NOMO-1 treated with DMSO at 0.1 percent for 48 hours (cell line): Measurements from ENCODE around the gene KCNA3.

ENCODE experiments used
- DNase-seq: peaks from one replicate; lab custom pipeline; 2025; ENCODE audit not compliant: unreplicated experiment; lab: John Stamatoyannopoulos, UW

Gene KCNA3

DNA sequence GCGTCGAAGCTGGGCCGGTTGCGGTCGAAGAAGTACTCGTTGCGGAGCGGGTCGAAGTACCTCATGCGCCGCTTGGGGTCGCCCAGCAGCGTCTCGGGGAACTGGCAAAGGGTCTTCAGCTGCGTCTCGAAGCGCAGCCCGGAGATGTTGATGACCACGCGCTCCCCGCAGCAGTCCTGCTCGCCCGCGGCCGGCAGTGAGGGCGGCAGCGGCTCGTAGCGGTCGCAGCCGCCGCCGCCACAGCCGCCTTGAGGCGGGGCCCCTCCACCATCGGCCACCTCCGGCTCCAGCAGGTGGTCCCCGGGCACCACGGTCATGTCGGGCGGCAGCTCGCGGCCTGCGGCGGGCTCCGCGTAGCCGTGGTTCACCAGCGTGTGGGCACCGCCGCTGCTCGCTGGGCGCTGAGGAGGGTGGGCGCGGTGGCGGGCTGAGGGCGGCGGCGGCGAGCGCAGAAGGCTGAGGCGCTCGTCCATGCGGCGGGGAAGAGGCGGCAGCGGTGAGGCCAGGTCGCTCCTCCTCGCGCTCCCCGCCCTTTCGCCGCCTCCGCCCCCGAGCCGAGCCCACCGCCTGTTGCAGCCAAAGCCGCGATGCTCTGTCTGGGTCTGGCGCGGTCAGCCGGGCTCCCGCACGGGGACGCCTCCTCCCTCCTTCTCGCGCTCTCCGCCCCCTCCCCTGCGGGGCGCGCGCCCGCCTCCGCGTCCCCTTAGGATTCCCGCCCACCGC lies at the start of gene KCNA3:
Gene KCNA3, minus strand, starts transcription at position 604 of the 723 bp plus-strand sequence. Its CDS starts 131 bp downstream, at position 473.
- DNase-seq = peak; percentile 55

DNA sequence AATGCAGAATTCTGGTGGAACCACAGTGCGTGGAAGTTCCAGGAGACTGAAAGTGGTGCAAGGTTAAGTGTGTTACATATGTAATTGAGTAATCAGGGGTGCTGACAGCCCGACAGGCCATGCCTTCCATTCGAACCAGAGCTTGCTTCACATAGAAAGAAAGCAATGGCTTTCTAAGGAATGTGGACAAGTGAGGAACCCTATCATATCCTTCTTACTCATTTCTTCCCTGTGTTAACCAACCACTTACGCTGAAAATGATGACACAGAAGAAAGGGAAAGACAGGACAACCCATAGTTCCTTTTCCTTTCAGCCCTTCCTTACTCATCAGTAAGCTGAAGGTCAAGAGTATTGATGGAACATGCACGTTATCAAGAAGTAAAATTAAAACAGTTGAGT lies 48.1 kb upstream of the KCNA3 start:
- DNase-seq = no peak

DNA sequence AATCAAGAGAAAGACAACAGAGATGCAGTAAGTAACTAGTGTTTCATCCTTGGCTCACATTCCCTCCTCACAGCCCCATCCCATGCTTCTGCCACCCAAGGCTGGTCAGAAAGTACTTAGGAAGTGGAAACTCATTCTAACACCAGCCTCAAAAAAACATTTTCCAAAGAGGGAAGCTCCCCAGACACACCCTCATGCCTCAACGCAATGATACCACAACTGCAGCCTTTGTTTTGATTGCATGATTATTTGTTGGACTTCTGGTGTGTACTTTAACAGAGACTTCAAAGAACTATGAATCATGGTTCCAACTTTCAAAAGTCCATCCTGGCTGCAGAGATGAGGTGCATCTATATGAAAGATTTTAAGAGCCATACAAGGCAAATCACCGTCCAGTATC lies 45.2 kb upstream of the KCNA3 start:
- no peak for DNase-seq

DNA sequence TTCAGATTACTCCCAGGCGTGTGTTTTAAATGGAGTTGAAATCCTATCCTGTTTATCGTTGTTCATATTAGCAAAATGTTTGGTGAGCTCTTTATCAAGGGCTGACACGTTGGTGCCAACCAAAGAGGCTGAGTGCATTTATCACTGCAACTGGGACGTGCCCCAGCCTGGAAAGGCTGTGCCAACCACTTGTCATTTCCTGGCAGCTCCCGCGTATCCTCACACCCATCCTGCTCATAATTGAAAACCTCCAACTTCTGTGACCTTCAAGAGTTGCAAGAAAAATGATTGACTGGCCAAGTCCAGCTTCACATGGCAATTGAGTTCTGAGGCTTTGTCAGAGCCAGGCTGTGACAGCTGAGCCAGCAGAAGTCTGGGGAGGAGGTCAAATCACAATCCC lies 43.7 kb upstream of the KCNA3 start:
- no peak for DNase-seq

DNA sequence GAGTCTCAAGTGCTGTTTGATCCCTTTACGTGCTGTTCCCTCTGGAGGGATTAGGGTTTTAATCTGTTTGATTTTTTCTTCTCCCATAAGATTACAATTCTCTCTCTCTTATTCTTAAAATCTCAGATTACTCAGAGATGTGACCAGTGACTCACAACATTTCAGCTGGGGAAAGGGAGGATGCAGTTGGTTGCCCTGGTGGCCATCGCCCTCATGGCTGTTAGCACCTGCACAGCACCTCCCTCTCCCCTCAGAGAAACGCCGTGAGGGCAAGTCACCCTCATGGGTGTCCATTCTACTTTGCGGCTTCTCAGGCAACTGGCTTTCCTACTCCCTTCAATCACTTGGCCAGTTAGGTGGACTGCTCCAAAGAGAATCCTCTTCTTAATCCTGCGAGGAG lies 42.4 kb upstream of the KCNA3 start:
- no peak for DNase-seq

DNA sequence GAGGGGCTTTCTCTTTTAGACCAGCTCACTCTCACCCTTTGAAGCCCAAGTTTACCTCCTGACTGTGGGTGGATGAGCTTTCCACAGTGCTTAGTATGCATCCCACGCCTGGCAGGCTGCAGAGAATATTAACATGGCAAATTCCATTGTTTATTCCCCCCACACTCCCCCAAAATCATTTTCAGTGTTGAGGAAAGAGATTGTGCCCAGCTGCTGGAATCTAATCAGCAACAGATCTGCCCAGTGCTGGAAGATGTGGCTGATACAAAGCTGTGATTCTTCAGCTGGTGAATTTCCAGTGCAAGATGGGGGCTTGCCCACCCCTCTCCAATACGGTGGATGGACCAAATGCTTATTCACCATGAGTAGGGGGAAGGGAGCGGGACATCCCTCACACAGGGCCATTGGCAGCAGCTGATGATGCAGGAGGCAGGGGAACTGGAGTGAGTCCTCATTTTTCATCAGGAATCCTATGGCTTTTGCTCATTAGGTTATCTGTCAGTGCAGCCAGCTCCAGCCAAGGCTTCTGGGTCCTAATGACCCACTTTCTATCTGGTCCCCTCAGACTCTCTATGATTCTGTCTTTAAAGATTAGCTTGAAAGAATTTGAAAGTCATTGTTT lies 39.7 kb upstream of the KCNA3 start:
- DNase-seq = no peak

DNA sequence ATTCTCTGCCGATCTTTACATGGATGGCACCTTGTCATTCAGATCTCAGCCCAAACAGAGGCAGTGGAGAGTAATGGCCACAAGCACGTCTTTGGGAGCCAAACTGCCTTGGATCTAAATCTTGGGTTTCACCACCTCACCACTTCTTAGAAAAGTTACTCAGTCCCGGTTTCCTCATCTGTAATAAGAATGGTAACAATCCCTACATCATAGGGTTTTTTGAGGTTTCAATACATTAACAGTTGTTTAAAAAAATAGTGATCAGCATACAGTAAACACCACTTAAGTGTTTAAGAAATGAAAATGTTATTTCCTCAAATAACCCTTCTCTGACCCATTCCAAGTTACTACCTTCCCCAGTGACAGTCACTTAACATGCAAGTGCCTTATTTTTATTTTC lies 38.5 kb upstream of the KCNA3 start:
- no peak for DNase-seq

DNA sequence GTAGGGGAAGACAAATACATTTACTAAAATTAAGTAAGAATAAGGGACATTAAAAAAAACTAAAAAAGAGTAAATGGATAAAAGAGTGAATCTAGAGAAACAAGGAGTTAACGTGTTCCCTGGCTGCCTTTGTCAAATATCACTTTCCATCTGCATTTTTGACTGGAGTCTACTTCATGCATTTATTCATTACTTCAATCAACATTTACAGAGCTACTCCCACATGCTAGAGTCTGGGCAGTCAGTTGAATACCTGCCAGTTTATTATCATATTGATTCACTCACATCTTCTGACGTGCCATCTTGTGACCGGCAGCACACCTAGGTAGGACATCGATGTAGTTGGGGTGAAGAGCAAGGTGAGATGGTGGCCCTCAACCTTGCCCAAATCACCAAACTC lies 35.6 kb upstream of the KCNA3 start:
- DNase-seq = no peak

DNA sequence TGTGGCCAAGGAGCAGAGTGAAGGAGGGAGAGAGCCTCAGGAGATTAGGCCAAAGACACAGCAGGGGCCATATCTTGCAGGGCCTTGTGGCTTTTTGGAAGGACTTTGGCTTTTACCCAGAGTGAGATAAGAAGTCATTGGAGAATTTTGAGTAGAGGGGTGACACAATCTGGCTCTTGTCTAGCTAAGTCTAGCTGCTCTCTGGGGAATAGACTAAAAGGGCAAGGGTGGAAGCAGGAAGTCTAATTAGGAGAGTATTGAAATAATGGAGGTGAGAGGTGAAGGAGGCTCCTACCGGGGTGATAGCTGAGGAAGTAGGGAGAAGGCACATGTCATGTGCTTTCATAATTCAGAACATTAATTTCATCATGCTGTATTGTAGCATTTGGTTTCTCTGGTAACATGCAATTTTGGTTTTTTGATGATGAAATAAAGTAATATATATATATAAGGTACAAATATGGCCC lies 34.3 kb upstream of the KCNA3 start:
- peak; percentile 84 for DNase-seq

DNA sequence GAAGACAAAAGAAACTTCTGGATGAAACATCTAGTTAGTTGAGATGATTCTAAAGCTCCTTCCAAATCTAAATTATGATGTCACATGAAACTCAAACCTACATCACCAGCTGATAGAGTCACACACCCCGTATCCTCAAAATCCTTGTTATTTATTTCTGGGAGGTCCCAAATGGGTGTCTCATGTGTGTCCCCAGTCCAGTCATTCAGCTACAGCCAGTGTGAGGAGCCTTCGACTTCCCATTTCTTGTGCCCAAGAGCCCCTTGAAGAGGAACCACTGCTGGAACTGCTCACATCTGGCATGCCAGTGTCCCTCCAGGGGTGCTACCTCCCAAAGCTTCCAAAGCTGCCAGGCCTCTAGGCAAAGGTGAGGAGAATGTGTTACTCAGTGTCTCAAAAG lies 32.5 kb upstream of the KCNA3 start:
- DNase-seq = peak; percentile 19

DNA sequence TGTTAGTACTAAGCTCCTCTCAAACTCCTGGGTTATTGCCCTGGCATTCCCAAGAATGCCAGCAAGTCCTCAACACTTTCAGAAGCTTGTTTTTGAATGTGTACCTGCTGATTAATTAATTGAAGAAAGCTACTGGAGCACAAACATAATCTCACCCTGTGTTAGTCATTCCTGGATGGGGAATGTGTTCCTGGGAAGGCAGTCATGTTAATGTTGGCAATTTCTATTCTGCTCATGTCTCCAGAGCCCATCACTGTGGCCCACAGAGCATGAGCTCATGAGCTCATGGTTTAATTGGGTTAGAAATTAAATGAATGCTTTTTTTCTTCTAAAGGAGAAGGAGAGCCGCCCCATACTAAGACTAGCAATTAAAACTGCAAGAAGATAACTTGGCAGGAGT lies 31.9 kb upstream of the KCNA3 start:
- no peak for DNase-seq

DNA sequence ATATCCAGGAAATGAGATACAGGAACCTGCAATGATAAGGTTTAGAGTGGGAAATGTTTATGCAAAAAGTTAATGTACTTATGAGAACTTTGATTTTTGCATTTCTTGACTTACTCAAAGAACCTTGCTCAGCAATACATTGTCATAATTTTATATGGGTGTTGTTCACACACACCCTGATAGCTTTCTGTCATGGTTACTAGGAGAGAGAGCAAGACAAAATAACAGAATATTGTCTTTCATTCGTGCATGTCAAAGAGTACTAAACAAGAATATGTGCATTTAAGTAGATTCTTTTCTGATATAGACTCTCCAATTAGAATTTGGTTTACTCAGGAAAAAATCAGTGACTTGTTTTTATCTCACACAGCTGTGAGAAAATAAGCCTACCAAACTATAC lies 27.5 kb upstream of the KCNA3 start:
- DNase-seq = no peak

DNA sequence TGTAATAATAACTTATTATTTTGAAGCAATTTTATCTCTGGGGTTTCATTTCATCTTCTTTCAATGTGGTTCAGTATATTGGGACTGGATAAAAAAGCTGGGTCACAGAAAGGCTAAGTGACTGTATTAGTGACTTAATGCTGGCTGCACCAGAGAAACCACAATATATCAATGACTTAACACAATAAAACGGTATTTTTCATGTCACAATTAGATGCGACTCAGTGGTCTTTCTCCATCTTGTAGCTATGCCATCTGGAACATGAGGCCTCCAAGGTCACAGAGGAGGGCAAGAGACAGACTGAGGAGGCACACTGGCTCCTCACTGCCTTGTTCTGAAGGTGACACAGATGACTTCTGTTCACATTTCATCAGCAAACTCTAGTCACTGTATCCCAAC lies 26.0 kb upstream of the KCNA3 start:
- DNase-seq = no peak

DNA sequence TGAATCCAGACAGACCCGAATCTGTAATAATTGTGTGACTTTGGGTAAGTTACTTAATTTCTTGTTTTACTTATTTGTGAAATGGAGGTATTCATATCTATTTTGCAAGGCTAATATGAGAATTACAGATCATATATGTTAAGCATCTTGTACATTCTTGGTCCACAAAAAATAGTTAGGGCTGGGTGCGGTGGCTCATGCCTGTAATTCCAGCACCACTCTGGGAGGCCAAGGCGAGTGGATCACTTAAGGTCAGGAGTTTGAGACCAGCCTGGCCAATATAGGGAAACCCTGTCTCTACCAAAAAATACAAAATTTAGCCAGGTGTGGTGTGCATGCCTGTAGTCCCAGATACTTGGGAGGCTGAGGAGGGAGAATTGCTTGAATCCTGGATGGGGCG lies 22.9 kb upstream of the KCNA3 start:
- no peak for DNase-seq

DNA sequence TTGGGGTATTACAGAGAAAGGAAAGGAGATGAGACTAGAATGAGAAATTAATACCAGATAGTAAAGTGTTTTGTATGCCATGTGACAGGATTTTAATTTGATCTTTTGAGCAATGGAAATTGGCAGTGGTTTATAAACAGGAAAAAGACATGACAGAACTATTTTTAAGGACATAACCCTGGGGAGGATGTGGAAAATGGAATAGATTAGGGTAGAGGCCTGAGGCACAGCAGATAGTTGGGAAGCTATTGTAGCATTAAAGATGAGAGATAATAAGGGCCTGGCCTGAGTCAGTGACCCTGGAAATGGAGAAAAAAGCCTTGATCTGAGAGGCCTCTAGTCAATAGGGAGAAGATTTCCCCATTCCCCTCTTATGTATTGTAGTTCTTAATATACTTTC lies 22.1 kb upstream of the KCNA3 start:
- no peak for DNase-seq

DNA sequence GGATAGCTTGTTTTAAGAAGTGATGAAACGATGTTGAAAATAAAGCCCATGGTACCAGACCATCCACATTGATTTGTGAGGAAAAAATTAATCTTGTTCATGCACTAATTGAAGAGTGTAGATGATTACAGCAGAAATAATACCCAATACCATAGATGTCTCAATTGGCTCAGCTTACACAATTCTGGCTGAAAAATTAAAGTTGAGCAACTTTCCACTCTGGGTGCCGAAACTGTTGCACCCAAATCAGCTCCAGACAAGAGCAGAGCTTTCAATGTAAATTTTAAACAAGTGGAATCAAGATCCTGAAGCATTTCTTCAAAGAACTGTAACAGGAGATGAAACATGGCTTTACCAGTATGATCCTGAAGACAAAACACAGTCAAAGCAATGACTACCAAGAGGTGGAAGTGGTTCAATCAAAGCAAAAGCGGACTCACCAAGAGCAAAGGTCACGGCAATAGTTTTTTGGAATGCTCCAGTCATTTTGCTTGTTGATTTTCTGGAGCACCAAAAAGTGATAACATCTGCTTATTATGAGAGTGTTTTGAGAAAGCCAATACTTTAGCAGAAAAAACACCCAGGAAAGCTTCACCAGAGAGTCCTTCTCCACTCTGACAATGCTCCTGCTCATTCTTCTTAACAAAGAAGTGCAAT lies 16.1 kb upstream of the KCNA3 start:
- DNase-seq = peak; percentile 25

DNA sequence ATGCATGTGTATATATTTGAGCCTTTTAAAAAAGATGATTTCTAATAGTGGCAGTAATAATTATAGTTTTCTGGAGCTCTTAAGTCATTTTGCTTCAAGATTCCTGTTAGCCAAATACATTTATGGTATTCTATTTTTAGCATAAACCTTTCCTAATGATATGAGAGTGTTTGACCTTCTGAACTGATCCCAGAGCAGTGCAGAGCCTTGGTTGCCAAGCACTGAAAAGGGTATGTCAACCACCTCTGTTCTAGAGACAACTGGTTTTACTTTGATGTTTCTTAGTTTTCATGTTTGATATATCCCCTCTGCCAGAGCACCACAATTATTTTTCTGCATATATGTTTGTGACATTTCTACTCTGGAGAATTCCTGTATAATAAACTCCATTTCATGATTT lies 15.1 kb upstream of the KCNA3 start:
- DNase-seq = no peak

DNA sequence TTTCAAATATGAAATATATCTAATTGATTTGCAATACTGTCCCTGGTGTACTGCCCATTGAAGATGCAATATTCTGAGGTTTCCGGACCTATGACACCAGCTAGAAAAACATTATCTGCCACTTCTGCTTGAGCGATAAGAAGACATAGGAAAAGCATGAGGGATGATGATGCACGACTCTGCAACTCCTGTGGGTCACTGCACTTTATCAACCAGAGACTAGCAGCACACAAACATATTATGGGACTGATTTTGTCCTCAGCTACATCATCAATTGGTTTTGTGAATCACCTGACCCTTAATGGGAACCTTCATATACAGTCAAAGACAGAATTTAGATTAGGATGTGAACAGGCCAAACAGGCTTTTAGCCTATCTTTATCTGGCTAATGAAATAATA lies 13.8 kb upstream of the KCNA3 start:
- DNase-seq = peak; percentile 50

DNA sequence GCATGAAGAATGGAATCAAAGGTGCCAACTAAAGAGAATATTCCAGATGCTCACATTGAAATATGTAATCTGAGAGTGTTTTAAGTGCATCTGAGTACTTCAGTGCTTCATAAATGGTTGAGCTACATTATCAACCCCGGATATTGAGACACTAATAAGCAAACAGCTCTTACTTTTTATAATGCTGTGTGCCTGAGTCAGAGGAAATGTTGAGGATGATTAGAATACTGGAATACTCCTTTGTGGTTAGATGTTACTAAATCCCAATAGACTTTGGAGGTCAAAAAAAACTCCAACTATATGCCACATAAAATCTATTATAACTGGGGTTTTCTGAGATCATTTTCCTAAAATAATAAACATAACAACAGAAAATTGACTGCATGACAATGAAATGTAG lies 12.5 kb upstream of the KCNA3 start:
- peak; percentile 37 for DNase-seq

DNA sequence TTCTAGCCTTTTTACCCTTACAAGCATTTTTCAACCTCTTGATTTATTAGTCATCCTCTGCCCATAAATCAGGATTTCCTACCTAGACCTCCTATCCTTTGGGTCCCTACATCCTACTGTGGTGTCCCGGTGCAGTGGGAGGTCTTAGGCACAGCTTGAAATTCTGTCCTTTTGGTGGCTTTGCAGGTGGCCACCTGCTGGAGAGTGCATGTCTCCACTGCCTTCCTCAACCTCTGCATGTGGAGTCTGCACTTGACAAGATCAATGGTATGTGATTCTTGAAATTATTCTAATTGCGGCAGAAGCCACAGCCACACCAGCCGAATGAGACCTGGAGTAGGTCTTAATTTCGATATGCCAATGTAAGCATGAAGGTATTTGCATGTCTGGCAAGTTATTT lies 11.4 kb upstream of the KCNA3 start:
- DNase-seq = peak; percentile 10

DNA sequence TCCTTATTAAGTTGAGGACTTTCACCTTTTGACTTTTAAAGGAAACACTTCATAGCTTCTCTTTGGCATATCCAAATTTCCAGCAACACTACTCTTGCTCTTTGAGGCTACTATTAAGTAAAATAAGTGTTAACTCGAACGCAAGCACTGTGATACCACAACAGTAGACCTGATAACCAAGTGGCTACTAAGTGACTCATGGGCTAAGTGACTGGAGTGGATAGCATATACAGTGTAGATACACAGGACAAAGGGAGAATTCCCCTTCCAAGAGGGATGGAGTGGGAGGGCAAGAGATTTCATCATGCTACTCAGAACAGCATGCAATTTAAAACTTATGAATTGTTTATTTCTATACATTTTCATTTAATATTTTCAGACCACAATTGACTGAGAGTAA lies 9.8 kb upstream of the KCNA3 start:
- no peak for DNase-seq

DNA sequence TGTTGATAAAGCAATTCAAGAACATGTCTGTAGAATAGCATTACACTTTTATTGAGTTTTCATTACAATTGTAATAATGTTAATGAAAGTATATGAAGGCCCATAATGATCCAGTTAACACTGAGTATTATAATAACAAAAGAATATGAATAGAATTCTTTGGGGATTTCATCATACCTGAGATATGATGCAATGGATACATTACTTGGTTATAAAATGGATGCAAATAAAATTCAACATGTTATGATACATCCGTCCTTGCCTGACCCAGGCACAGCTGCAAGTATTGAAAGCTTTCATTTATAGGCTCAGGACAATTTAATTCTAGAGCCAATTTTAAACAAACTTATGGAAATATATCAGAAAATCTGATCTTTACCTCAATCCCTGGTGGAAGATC lies 8.2 kb upstream of the KCNA3 start:
- DNase-seq = no peak
